Large intestine (tissue), 3 donors: ENCODE data around the gene PTP4A2. TPM values are rescaled to one million over a fixed set of nuclear protein-coding genes. Genes with fewer than 3 reads are reported as not detected.
A peak's percentile ranks its signal among the peaks of the same experiment; 100 is the strongest.
"Not testable (repeated sequence)": the region's sequence is repeated elsewhere in the genome, so short reads cannot be mapped to it uniquely, and the experiment has no call there.

ENCODE experiments used
- DNase-seq, 2 donors: peaks; one replicate each; pipeline versions ENCODE4 v3.0.0 to v3.0.0-alpha.2; 2013
- H3K27ac ChIP-seq: one replicate; pipeline ENCODE4 v1.5.1; 2013; ENCODE audit warnings: low read length
- H3K27me3 ChIP-seq: 2 replicates; pipeline ENCODE4 v1.6.1; 2013; ENCODE audit warnings: low read length; ENCODE audit not compliant: control insufficient read depth, insufficient read depth
- H3K36me3 ChIP-seq: 2 replicates; pipeline ENCODE4 v1.6.1; 2013; ENCODE audit warnings: low read length; ENCODE audit not compliant: control insufficient read depth, insufficient read depth
- H3K4me1 ChIP-seq: one replicate; pipeline ENCODE4 v1.6.1; 2013; ENCODE audit warnings: low read length; ENCODE audit not compliant: control insufficient read depth, insufficient read depth
- H3K4me3 ChIP-seq: one replicate; pipeline ENCODE4 v1.5.1; 2013; ENCODE audit warnings: low read length
- H3K9me3 ChIP-seq: one replicate; pipeline ENCODE4 v1.6.1; 2013; ENCODE audit warnings: mild to moderate bottlenecking, low read depth, low read length, moderate library complexity; ENCODE audit not compliant: control insufficient read depth
- WGBS: methylation state at CpG from one replicate; pipeline ENCODE4 v1.1.5; 2013; ENCODE audit warnings: low lambda C conversion rate; ENCODE audit not compliant: insufficient coverage; 5-methylcytosine and 5-hydroxymethylcytosine counted together
- polyA plus RNA-seq: library from polyadenylated mRNA; unstranded; fragments of 120-200 nt; gene quantifications from one replicate; pipeline ENCODE4 v1.2.1, GENCODE V29; 2013

PTP4A2 gene
- polyA plus RNA-seq, 1 donor, result 188 TPM

DNA sequence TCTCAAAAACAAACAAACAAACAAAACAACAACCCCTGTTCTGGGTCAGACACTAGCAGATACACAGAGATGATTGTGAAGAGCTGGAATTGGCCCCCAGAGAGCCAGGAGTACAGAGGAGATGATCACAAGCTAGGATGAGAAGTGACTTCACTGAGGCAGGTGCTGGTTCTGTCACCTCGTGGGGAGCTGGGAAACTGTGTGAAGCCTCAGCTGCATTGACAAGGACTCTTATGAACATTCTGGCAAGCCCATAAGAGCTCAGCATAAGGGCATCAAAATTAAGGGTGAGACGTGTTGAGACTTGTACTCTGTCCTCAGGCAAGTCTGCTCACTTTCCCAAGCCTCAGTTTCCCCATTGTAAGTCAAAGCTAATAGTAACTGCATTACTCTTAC is 14.7 kb upstream of the PTP4A2 start:
- H3K4me3 ChIP-seq, result no peak overlapping the region
- no peaks in the 10 kb centered on the region for H3K27me3 ChIP-seq
- H3K4me1 ChIP-seq, result peaks cover 23% of the 10 kb centered on the region
- no peak overlapping the region for H3K27ac ChIP-seq
- no peaks in the 10 kb centered on the region for H3K9me3 ChIP-seq
- H3K36me3 ChIP-seq, result no peaks in the 10 kb centered on the region
- no CpG with 5 or more reads among the region's 2 CpGs for WGBS
- DNase-seq, result no peak

DNA sequence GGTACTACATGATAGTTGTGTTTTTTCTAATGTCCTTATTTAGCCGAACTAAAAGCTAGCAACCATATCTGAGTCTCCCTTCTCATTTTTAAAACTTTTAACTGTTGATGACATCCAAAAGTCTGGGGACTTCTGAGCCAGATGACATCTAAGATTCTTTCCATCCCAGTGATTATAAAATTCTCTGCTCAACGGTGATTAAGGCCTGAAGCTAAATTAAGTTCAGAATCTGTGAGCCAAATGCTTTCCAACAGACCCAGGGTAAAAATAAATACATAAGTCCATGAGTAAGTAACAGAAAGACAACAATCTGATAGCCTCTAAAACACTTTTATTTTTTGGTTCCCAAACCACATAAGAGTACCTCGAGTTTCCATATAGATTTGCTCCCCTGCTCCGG is 13.1 kb upstream of the PTP4A2 start:
- Histone ChIP-seq H3K4me3 (no peak overlapping the region), H3K4me1 (peaks cover 17% of the 10 kb centered on the region), H3K27me3 (no peaks in the 10 kb centered on the region), H3K36me3 (no peaks in the 10 kb centered on the region), H3K27ac (no peak overlapping the region), H3K9me3 (no peaks in the 10 kb centered on the region)
- no peak for DNase-seq
- WGBS, result no CpG with 5 or more reads among the region's 4 CpGs

DNA sequence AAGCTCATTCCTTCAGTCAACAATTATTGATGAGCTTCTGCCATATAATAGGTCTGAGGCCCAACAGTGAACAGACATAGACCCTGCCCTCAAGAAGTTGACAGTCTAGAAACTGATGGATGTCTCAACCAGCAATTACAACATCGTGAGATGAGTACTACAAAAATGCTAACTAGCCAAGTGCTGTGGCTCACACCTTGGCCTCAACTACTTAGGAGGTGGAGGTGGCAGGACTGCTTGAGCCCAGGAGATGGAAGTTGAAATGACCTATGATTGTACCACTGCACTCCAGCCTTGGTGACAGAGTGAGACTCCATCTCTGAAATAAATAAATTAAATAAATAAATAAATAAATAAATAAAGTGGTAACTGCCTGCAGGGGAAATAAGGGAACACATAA is 11.7 kb upstream of the PTP4A2 start:
- H3K4me3 ChIP-seq, result no peak overlapping the region
- H3K9me3 ChIP-seq, result no peaks in the 10 kb centered on the region
- no peaks in the 10 kb centered on the region for H3K27me3 ChIP-seq
- H3K27ac ChIP-seq, result no peak overlapping the region
- WGBS, result no CpG with 5 or more reads among the region's 1 CpG
- peaks cover 13% of the 10 kb centered on the region for H3K4me1 ChIP-seq
- no peak for DNase-seq
- H3K36me3 ChIP-seq, result no peaks in the 10 kb centered on the region

DNA sequence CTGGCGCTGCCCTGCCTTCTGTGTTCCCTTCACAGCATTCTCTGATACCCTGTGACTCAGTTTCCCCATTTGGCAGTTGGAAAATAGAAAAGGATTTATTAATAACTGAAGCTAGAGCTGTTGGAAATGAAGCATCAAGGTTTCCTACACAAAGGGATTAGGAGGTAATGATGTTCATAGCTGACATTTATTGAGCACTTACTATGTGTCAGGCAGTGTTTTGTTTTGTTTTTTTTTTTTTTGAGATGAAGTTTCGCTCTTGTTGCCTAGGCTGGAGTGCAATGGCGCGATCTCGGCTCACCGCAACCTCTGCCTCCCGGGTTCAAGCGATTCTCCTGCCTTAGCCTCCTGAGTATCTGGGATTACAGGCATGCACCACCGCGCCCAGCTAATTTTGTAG is 7.5 kb upstream of the PTP4A2 start:
- H3K27me3 ChIP-seq, H3K9me3 ChIP-seq, DNase-seq, H3K36me3 ChIP-seq, H3K27ac ChIP-seq, H3K4me3 ChIP-seq: not testable (repeated sequence)
- peaks cover 19% of the 10 kb centered on the region for H3K4me1 ChIP-seq
- no CpG with 5 or more reads among the region's 10 CpGs for WGBS

- H3K4me3 ChIP-seq, result peak overlapping the region; percentile 57
- no peaks in the 10 kb centered on the region for H3K27me3 ChIP-seq
- no peaks in the 10 kb centered on the region for H3K9me3 ChIP-seq
- H3K36me3 ChIP-seq, result no peaks in the 10 kb centered on the region
- DNase-seq, result peak; percentile 94 to 97
- peaks cover 25% of the 10 kb centered on the region for H3K4me1 ChIP-seq
- WGBS, result no CpG with 5 or more reads among the region's 56 CpGs
- H3K27ac ChIP-seq, result peak overlapping the region; percentile 98
Observed at GRCh38 chr1:31944205-31945089, 6.3 kb upstream of the PTP4A2 start.

- Histone ChIP-seq H3K27ac (peak overlapping the region; percentile 98), H3K4me3 (no peak overlapping the region), H3K4me1 (peaks cover 29% of the 10 kb centered on the region), H3K27me3 (no peaks in the 10 kb centered on the region), H3K36me3 (no peaks in the 10 kb centered on the region), H3K9me3 (no peaks in the 10 kb centered on the region)
- WGBS, result no CpG with 5 or more reads among the region's 3 CpGs
- no peak for DNase-seq
Observed at GRCh38 chr1:31943546-31944184, 5.5 kb upstream of the PTP4A2 start.

DNA sequence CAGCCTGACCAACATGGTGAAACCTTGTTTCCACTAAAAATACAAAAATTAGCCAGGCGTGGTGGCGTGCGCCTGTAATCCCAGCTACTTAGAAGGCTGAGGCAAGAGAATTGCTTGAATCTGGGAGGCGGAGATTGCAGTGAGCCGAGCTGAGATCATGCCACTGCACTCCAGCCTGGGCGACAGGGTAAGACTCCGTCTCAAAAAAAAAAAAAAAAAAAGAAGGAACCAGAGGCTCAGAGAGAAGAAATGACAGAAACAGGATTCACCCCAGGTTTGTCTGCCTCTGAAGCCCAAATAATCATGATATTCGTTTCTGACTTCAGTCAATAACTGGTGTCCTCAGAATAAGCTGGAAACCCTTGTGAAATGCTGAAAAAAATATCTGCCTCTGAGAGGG is 3.9 kb upstream of the PTP4A2 start:
- not testable (repeated sequence) for H3K36me3 ChIP-seq, DNase-seq, H3K27me3 ChIP-seq, H3K9me3 ChIP-seq, H3K27ac ChIP-seq, H3K4me3 ChIP-seq
- peaks cover 32% of the 10 kb centered on the region for H3K4me1 ChIP-seq
- WGBS, result 74% methylated on average over 2 of the region's 8 CpGs

DNA sequence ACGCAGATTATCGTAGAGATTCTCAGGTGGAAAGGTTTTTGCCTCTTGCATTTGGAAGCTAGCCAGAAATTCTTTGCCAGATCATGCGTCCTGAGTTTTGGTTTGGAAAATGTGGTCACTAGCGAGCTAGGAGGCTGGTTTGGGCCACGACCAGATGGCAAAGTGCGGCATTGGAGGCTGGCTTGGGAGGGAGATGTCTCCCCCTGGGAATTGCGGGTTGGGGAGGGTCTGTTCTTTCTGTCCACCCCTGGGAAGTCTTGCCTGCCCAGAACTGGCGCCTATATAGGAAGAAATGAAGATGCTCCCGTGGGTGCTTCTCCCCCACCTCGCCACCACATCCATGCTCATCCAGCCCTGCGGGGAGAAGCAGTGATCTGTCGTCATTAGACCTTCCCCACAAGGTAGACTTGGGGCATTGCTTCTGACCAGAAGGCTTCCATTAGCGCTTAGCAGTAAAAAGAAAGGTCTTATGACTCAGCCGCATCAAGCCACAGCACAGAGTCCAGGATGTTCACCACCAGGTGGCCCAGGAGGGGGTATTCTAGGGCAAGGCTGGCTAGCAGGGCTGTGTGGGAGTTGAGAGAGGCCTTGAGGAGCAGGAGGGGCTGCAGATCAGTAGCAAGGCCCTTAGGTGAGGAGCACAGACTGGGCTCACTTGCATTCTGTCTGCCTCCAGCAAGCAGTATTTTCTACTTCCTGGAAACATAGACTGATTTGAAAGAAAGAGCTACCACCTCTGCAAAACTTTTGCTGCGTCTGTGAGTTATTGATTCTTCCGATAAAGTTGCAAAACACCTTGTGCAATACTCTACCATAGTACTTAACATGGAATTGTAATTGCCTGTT is 1.5 kb upstream of the PTP4A2 start:
- 0% methylated on average over 2 of the region's 16 CpGs for WGBS
- H3K9me3 ChIP-seq, result no peaks in the 10 kb centered on the region
- DNase-seq, result peak; percentile 91 to 96
- peak overlapping the region; percentile 94 for H3K27ac ChIP-seq
- H3K27me3 ChIP-seq, result no peaks in the 10 kb centered on the region
- H3K4me1 ChIP-seq, result peaks cover 36% of the 10 kb centered on the region
- no peak overlapping the region for H3K4me3 ChIP-seq
- H3K36me3 ChIP-seq, result no peaks in the 10 kb centered on the region

DNA sequence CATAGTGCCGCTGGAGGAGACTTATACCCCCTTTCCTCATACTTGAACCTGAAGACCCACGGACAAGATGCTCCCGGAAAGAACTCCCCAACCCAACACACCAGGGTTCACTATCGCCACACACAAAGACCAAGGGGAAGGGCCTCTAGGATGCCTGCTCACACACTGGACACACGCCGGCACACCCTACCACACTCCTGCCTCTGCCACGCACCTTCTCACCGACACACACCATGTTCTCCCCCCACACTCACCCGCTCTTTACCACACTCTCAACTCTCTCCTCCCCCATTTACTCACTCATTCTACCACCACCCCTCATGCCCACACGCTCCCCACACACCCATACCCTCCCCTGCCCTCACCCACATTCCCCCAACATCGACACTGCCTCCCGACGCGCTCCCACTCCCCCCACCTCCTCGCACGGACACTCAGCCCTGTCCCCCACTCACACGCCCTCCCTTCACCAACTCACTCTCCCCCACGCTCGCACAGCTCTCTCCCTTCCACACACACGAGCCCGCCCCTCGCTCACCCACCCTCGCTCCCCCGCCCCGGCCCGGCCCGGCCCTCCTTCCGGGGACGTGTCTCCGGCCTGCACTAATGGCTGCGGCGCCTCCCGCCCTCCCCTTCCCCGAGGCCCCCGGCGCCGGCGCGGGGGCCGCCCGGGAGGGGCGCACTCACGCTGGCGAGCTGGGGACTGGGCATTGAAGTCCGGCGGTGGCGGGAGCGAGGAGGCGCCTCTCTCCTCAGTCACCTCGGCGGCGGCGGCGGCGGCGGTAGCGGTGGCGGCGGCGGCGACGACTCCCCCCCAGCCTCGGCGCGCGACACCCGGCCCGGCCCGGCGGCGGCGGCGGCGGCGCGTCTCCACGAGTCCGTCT is 626 bp downstream of the PTP4A2 start:
- H3K27ac ChIP-seq, result peak overlapping the region; percentile 96
- no peaks in the 10 kb centered on the region for H3K27me3 ChIP-seq
- H3K4me1 ChIP-seq, result peaks cover 40% of the 10 kb centered on the region
- H3K9me3 ChIP-seq, result no peaks in the 10 kb centered on the region
- peak; percentile 57 to 85 for DNase-seq
- H3K36me3 ChIP-seq, result no peaks in the 10 kb centered on the region
- peak overlapping the region; percentile 86 for H3K4me3 ChIP-seq
- WGBS, result 4% methylated on average over 5 of the region's 78 CpGs
